GM18907 (cell line): Measurements from ENCODE around the gene TDRD3.
A peak's percentile ranks its signal among the peaks of the same experiment; 100 is the strongest.
"Not testable (repeated sequence)": the region's sequence is repeated elsewhere in the genome, so short reads cannot be mapped to it uniquely, and the experiment has no call there.

Experiments
- ATAC-seq: cut with Tn5 transposase; IDR thresholded peaks from one replicate; pipeline ENCODE4 v1.9.1; 2021; ENCODE audit warnings: mild to moderate bottlenecking, moderate library complexity; ENCODE audit not compliant: unreplicated experiment

Gene TDRD3

DNA sequence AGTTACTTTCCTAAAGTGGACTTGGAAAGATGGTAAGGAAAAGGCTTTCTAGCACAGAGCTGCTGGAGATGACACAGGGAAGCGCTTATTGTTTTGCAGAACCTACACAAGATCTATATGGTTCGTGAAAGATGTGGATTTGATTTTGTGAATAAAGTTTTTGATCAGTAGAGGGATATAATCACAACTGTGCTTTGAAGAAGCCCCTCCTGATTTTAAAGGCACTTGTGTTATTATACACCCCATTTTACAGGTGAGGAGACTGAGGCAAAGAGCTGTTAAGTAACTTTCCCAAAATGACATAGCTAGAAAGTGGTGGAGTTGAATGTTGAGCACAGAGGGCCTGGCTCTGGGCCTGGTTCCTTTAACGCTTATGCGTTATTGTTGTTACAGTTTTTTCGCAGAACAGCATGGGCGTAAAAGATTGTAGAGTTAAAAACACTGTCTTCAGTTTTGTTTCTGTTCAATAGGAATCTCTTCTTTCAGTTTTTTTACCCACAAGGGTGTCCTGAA is 1.4 kb downstream of the TDRD3 start:
- ATAC-seq, result no peak

DNA sequence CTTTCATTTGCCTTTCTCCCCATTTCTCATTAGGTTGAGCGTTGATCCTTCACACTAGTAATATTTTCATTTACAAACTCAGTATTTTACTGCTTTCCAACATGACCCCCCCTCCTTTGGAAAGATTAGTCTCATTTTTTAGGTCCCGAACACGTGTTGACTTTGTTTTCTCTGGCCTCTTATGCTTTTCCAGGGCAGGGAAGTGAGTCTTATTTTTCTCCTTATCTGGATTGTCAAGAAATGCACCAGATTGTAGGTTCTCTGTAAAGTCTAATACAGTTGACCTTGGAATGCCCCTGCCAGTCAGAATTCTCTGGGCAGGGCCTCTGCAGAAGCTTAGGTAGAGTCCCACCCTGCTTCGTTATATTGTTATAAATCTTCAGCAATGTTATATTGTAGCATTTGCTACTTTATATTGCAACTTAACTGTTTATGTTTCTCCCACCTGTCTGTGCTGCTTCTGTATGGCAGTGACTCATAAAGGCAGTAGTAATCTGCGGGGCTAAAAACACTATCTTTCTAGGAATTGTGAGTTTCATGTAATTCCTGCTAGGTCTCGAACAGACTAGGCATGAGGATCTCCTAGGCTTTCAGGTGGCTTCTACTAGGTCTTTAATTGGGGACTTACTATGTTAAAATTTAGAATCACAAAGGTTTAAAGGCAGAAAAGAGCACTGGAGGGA is 2.0 kb downstream of the TDRD3 start:
- ATAC-seq, result no peak

DNA sequence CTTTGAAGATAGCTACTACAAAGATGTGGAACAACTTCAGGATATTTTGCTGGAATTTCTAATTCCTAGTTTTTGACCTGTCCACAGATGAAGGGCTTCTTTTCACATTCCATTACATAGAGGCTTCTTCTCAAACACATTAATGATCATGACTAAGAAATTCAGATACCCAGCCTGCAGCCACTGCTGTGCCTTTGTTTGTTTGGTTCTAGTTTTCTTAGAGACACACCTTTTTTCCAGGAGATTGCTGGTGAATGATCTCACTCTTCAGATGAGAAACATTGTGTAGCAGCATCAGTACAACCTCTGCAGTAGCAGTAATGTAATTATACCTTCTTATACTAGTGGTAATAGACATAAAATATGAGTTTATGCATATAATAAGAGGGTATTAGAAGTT is 5.0 kb downstream of the TDRD3 start:
- no peak for ATAC-seq

DNA sequence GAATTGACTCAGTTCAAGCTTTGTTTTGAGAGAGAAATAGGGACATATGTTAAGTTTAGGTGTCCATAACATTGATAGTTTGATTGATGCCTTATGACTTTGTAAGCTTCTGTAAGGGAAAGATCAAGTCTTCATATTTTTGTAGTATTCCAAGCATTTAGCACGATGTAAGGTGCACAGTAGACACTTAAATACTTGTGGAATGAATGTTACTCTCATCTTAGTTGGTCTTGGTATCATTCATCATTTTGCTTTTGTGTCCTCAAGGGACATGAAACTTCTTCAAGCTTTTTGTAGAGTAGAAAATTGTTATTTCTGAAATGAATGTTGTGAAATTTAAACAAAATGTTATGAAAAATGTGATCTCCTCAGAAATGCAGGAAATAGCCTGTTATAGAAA is 10.1 kb downstream of the TDRD3 start:
- no peak for ATAC-seq

DNA sequence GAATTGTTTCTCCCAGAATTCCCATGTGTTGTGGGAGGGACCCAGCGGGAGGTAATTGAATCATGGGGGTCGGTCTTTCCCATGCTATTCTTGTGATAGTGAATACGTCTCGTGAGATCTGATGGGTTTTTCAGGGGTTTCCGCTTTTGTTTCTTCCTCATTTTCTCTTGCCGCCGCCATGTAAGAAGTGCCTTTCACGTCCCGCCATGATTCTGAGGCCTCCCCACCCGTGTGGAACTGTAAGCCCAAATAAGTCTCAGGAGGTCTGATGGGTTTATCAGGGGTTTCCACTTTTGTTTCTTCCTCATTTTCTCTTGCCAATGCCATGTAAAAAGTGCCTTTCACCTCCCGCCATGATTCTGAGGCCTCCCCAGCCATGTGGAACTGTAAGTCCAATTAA is 10.8 kb downstream of the TDRD3 start:
- not testable (repeated sequence) for ATAC-seq

DNA sequence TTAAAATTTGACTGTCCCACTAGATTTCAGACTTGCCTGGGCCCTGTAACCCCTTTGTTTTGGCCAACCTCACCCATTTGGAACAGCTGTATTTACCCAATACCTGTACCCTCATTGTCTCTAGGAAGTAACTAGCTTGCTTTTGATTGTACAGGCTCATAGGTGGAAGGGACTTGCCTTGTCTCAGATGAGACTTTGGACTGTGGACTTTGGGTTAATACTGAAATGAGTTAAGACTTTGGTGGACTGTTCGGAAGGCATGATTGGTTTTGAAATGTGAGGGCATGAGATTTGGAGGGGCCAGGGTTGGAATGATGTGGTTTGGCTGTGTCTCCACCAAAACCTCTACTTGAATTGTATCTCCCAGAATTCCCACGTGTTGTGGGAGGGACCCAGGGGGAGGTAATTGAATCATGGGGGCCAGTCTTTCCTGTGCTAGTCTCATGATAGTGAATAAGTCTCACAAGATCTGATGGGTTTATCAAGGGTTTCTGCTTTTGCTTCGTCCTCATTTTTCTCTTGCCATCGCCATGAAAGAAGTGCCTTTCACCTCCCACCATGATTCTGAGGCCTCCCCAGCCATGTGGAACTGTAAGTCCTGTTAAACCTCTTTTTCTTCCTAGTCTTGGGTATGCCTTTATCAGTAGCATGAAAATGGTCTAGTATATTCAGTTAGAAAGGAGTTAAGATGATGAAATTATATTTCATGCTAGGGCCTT is 12.7 kb downstream of the TDRD3 start:
- ATAC-seq, result not testable (repeated sequence)

DNA sequence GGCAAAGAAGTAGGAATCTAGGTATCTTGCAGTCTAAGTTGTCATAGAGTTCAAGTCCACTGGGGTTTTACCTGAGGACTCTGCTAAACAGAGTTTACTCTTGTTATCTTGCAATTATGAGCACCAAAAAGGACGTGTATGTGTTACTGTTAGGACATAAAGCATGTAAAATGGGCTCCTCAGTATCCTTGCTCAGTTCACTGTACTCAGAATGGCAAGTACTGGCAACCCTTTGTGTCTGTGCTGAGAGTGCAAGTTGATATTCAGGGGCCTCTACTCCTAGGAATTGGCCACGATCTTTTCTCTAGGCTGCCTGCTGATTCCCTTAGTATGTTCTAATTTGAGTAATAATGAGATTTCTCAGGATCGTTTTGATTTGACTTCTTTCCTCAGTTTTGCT is 13.3 kb downstream of the TDRD3 start:
- ATAC-seq, result no peak

DNA sequence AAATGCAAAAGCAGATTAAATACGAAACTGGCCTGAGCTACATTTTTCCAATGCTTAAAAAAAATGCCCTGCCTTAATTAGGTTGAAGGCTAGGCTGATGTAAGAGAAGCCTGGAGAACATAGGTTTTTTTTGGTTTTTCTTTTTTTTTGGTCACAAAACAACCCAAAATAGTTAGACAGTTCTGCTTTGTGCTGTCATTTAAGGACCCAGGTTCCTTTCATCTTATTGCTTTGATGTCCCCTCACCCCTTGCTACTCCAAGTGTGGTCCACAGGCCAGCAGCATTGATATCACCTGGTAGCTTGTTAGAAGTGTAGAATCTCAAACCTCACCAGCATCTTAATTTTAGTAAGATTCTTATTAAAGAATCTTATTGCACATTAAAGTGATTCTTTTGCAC is 14.4 kb downstream of the TDRD3 start:
- ATAC-seq, result no peak

DNA sequence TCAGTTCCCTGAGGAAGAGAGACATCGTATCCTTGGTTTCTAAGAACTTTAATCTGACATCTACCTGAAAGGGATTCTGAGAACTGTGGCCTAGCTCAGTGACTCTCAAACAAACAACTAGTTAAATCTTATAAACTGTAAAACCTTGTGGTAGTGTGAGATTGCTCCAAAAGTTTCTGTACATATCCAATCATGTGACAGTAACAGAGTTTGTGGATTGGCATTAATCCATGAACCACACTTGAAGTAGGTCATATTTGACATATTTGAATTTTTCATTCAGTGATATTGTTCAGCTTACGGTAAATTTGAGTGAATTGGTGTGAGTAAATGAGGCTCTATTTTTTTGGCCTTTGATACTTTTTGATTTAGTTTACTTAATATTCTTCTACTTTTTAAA is 15.0 kb downstream of the TDRD3 start:
- ATAC-seq, result no peak

DNA sequence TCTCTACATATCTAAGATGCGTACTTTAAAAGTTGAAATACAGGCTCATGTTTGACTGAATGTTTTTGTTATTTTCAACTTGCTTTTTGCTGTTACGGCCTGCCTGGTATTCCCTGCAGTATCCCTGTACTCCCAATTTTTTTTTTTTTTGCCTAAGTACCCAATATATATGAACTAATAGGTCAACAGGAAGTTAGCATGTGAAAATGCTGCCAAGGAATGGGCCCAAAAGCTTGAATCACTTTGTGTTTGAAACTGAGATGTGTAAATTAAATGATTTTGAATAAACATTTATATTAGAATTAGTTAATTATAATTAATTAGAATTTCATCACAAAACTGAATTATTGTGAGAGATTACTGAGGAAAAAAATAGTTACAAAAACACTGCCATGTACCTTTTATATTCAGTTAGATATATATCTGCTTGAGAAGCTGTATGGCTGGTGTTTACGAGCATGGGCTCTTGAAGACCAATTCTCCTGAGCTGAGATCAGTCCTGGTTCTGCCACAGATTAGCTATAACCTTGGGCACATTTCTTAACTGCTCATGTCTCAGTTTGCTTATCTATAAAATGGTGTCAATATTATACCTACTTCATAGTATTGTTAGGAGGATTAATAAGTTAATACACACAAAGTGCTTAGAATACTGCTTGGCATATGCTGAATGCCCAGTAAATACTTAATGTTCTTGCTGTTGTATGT is 16.0 kb downstream of the TDRD3 start:
- no peak for ATAC-seq

DNA sequence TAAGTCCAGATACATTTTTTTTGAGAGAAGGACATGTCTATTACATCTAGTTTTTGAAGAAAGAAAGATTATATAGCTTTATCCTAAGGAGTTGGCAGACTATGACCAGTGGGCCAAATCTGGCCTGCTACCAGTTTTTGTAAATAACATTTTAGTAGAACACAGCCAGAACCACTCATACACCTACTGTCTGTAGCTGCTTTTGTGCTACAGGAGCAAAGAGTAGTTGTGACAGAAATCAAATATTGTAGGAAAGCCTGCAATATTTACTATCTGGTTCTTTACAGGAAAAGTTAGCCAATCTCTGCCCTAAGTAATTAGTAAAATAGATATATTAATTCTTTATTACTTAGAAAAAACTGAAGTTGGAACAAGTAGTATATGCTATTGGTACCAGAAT is 17.2 kb downstream of the TDRD3 start:
- ATAC-seq, result no peak

DNA sequence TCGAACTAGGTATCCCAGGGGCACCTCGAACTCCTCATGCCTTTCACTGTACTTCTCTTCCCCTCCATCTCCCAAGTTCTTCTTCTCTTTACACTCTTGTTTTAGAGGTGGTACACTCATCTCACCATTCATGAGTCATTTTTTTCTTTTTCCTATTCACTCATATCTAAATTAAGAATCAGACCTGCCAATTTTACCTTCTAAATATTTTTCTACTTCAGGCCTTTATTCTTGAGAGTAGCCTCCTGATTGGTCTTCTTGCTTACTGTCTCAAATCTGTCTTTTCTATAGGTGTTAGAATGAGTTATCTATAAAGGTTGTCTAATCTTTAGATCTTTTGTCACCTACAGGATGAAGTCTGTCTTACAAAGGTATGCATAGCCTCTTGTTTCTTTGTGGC is 20.7 kb downstream of the TDRD3 start:
- ATAC-seq, result no peak

DNA sequence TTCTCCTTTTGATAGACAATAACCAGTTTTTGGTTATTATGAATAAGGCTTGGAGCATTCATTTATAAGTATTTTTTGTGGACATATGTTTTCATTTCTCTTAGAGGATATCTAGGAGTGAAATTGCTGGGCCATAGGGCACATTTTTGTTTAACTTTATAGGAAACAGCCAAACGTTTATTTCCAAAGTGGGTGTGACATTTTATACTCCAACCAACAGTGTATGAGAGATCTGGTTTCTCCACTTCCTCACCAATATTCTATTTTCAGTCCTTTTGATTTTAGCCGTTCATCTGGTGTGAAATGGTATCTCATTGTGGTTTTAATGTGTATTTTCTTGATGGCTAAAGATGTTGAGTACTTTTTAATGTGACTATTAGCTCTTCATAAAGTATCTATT is 21.9 kb downstream of the TDRD3 start:
- no peak for ATAC-seq

DNA sequence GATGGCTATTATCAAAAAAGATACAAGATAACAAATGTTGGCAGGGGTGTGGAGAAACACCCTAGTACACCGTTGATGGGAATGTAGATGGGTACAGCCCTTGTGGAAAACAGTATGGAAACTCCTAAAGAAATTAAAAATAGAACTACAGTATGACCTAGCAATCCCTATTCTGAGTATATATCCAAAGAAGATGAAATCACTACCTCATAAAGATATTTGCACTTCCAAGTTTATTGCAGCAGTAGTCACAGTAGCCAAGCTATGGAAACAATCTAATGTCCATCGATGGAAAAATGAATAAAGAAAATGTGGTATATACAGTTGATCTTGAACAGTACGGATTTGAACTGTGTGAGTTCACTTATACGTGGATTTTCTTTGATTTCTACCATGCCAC is 28.3 kb downstream of the TDRD3 start:
- no peak for ATAC-seq

DNA sequence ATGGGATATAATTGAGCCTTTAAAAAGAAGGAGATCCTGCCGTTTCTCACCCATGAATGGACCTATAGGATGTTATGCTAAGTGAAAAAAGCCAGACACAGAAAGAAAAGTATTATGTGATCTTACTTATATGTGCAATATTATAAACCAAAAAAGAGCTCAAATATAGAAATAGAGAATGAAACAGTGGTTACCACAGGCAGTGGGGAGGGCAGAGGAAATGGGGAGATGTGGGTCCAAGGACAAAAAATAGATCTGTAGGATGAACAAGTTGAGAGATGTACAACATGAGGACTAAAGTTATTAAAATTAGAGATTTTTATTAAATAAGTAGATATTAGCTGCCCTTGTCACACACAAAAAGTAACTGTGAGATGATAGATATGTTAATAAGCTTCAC is 29.1 kb downstream of the TDRD3 start:
- ATAC-seq, result no peak

DNA sequence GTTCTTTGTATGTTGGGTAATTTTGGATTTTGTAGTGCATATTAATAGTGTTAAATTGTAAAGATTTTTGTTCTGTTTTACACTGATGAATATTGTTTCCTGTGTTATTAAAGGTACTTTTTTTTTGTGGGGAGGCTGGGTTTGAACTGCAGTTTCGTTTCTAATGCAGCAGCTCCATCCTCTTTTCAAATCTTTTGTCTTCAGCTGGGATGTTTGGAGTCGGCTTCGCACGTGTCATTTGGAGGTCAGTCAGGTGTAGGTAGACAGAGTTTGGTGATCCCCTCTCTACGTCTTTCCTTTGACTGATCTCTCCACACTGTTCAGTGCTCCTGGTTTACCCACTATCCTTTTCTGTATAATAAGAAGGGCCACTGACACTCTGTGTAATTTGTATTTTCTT is 30.3 kb downstream of the TDRD3 start:
- peak; percentile 63 for ATAC-seq

DNA sequence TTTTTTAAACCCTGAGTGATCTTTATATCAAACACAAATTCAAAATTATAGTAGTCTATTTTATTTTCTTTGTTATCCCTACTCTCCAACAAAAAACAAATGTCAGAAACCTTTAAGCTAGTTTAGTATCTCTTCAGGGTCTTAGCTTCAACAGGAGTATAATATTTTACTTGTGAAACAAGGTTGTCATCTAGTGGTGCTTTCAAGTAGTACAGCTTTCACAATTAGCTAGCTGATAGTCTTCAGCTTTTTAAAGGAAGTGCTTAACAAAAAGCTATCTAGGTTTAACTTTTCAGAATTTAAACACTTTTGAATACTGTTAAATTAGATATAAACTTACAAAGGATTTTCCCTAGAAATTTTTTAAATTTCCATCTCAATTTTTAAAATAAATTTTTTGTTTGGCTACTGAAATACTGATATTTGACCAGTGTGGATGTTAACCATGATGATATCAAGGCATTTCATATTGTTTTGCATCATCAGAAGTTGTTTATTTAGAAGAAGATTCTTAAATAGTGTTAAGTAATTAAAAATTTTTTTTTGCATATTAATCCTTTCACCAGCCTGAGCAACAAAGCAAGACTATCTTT is 34.2 kb downstream of the TDRD3 start:
- ATAC-seq, result peak; percentile 76

DNA sequence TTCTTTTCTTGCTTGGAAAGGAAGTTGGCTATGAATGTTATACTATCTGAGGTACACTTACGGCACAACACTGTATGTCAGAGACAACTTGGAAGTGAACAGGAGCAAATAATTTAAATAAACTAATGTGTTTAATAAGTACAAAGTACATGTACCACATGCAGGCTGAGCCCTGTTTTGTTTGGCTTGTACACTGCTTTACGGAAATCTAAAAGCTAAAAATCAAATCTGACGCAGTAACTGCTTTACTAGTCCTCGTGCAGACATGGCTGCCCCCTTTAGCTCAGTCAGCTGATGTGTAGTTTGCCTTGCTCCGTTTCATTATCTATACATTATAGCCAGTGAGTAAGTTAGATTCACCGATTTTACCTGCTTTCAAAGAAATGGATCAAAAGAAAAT is 36.5 kb downstream of the TDRD3 start:
- no peak for ATAC-seq

DNA sequence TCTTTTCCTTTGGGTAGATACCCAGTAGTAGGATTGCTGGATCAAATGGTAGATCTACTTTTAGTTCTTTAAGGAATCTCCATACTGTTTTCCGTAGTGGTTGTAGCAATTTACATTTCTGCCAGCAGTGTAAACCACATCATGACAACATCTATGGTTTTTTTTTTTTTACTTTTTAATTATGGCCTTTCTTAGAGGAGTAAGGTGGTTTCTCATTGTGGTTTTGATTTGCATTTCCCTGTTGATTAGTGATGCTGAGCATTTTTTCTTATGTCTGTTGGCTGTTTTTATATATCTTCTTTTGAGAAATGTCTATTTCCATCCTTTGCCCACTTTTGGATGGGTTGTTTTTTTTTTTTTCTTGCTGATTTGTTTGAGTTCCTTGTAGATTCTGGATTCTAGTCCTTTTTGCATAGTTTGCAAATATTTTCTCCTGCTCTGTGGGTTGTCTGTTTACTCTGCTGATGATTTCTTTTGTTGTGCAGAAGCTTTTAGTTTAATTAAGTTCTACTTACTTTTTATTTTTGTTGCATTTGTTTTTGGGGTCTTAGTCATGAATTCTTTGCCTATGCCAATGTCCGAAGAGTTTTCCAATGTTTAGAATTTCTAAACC is 38.8 kb downstream of the TDRD3 start:
- ATAC-seq, result peak; percentile 51

DNA sequence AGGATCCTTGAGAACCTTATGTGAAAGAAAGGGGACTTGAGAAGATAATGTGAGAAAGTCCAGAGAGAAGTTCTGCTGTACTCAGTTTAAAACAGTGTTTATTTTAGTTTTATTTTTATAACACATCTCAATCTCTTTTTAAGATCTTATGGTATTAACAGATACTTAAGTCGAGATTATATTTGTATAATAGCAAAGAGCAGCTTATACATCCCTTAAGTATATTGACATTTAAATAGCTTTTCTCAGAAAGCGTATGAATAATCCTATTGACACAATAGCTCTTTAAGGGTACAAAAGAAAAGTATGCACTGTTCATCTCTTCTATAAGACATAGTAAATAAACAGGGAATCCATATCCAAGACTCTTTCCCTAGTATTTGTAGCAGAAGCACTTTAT is 42.2 kb downstream of the TDRD3 start:
- no peak for ATAC-seq

DNA sequence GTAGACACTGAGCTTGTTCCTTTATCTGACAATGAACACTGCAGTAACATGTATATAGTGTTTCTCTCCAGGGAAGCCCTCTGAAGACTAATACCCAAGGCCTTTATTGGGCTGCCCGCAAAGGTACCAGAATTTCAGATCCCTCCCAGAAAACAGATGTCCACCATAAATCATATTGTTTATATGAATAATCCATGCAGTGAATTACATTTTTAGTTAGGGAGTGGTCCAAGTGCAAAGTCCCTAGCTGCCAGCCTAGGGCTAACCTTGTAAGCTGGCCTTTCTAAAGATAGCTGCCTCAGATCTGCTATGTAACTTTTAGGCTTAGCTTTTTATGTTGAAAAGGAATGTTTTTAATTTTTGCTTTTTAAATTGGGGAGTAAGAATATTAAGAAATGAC is 44.7 kb downstream of the TDRD3 start:
- no peak for ATAC-seq
